ENCODE results near the gene PPP6R2. TPM values are rescaled to one million over a fixed set of nuclear protein-coding genes. Genes with fewer than 3 reads are reported as not detected.

Gene PPP6R2
- total and polyA plus RNA-seq, 2 of the 4 experiments (the other 2 are of a cell fraction): 49.2 to 51.6 TPM

DNA sequence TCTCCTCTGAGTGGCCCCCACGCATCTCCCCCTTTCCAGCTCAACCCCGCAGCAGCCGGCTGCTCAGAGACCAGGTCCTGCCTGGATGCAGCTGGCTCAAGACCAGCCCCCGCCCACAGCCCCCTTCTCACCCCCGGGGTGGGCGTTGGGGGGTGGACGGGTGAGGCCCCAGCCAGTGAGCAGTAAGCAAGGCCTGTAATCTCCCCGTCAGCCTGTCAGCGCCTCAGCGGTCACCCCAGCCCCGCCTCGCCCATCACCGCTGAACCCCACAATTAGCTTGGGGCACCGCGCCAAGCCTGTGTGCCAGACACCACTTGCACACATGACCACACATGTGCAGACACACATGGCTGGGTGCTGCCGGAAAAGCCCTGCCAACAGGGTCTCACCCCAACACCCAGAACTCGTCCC is 41.5 kb upstream of the PPP6R2 start:
- Histone ChIP-seq H2AK9ac (replicated peaks; ENCODE audit: low read depth, low read length, poor library complexity) (peak overlapping the region; percentile 87), H3K27ac (ENCODE audit: insufficient read depth, low read length) (peak overlapping the region; percentile 64), H3K23ac (ENCODE audit: low read depth, low read length) (peak overlapping the region; percentile 61; the same call in 1 of the 2 replicates), H4K20me1 (ENCODE audit: insufficient read depth, low read length) (peaks cover 88% of the 10 kb centered on the region), H3K36me3 (ENCODE audit: control insufficient read depth, insufficient read depth, low read length) (peaks cover 24% of the 10 kb centered on the region; the same call in 1 of the 2 replicates), H3K9ac (ENCODE audit: low read depth, low read length) (0 out of 2 replicates have a peak overlapping the region, but pooled peaks have one; percentile 22), H2BK120ac (ENCODE audit: low read depth, low read length) (no peak overlapping the region), H2AFZ (replicated peaks; ENCODE audit: low read length, poor library complexity) (peak overlapping the region; percentile 18), H2AK5ac (ENCODE audit: low read depth, low read length) (peak overlapping the region; percentile 75), H2BK5ac (ENCODE audit: low read depth, low read length, poor library complexity, severe bottlenecking) (peak overlapping the region; percentile 77), H4K5ac (ENCODE audit: low read depth, low read length) (no peak overlapping the region), H2BK15ac (ENCODE audit: low read depth, low read length) (no peak overlapping the region), H3K9me3 (ENCODE audit: control insufficient read depth, insufficient read depth, low read length) (no peaks in the 10 kb centered on the region), H3K4ac (ENCODE audit: low read depth, low read length) (peak overlapping the region; percentile 59), H3K4me2 (ENCODE audit: low read depth, low read length) (peak overlapping the region; percentile 23; the same call in 1 of the 2 replicates), H3K4me3 (ENCODE audit: insufficient read depth, low read depth, low read length) (no peak overlapping the region), H3K14ac (replicated peaks; ENCODE audit: low read depth, low read length) (peak overlapping the region; percentile 52), H2BK20ac (ENCODE audit: low read depth, low read length) (no peak overlapping the region; the same call in 1 of the 2 replicates), H4K8ac (ENCODE audit: low read depth in 2 of 2, low read length in 2 of 2) (peak overlapping the region in 1 of 2 experiments; percentile 56; a peak in 1 of 4 replicates), H3K27me3 (ENCODE audit: control insufficient read depth, insufficient read depth, low read length) (no peaks in the 10 kb centered on the region), H3K79me1 (ENCODE audit: low read depth in 1 of 2, low read length in 2 of 2) (peaks cover 0 to 52% of the 10 kb centered on the region in 2 experiments; a peak in 2 of 4 replicates), H3K56ac (ENCODE audit: extremely low read depth, insufficient read depth, low read length) (no peak overlapping the region), H4K91ac (ENCODE audit: insufficient read depth, low read depth, low read length) (no peak overlapping the region), H3K4me1 (ENCODE audit: control insufficient read depth, insufficient read depth, low read length) (peaks cover 74% of the 10 kb centered on the region), H3K9me1 (ENCODE audit: insufficient read depth, low read length) (peaks cover 16% of the 10 kb centered on the region), H3K18ac (ENCODE audit: low read depth, low read length) (no peak overlapping the region)
- ATAC-seq (ENCODE audit: low read depth) (no peak), DNase-seq (no peak)
- no CpG with 5 or more reads among the region's 17 CpGs for WGBS, 2 experiments (ENCODE audit: extremely low coverage in 2 of 2, insufficient read length in 1 of 2)
- ChIA-PET CTCF (no interaction called here), POLR2A (ENCODE audit: unreplicated experiment) (no interaction called here)
- dilution Hi-C loops (cut with HindIII; ENCODE audit: low sequenced_read_pairs, unreplicated experiment) (no loop called here), in situ Hi-C loops (cut with MboI; ENCODE audit: low sequenced_read_pairs) (no loop called here), intact Hi-C loops (cut with micrococcal nuclease) (no loop called here)
- TF ChIP-seq MAFK (IDR thresholded peaks at IDR 0.05; ENCODE audit: low read depth, low read length): no peak
- TF ChIP-seq RAD21 (IDR thresholded peaks at IDR 0.05; ENCODE audit: low read length): no peak
- no peak for TF ChIP-seq CEBPB (IDR thresholded peaks at IDR 0.05; ENCODE audit: low read depth, low read length)
- TF ChIP-seq, protein P1, sequence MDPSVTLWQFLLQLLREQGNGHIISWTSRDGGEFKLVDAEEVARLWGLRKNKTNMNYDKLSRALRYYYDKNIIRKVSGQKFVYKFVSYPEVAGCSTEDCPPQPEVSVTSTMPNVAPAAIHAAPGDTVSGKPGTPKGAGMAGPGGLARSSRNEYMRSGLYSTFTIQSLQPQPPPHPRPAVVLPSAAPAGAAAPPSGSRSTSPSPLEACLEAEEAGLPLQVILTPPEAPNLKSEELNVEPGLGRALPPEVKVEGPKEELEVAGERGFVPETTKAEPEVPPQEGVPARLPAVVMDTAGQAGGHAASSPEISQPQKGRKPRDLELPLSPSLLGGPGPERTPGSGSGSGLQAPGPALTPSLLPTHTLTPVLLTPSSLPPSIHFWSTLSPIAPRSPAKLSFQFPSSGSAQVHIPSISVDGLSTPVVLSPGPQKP (IDR thresholded peaks at IDR 0.05; ENCODE audit: borderline replicate concordance, low read depth, low read length): no peak
- no peak for TF ChIP-seq BHLHE40 (IDR thresholded peaks at IDR 0.05; ENCODE audit: low read depth, low read length)
- TF ChIP-seq MAZ (IDR thresholded peaks at IDR 0.05; ENCODE audit: borderline replicate concordance, low read depth, low read length): no peak
- TF ChIP-seq MXI1 (IDR thresholded peaks at IDR 0.05; ENCODE audit: borderline replicate concordance, low read depth, low read length): no peak
- TF ChIP-seq, protein P2, sequence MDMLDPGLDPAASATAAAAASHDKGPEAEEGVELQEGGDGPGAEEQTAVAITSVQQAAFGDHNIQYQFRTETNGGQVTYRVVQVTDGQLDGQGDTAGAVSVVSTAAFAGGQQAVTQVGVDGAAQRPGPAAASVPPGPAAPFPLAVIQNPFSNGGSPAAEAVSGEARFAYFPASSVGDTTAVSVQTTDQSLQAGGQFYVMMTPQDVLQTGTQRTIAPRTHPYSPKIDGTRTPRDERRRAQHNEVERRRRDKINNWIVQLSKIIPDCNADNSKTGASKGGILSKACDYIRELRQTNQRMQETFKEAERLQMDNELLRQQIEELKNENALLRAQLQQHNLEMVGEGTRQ (IDR thresholded peaks at IDR 0.05; ENCODE audit: low read depth, low read length): no peak
- TF ChIP-seq, protein P3, sequence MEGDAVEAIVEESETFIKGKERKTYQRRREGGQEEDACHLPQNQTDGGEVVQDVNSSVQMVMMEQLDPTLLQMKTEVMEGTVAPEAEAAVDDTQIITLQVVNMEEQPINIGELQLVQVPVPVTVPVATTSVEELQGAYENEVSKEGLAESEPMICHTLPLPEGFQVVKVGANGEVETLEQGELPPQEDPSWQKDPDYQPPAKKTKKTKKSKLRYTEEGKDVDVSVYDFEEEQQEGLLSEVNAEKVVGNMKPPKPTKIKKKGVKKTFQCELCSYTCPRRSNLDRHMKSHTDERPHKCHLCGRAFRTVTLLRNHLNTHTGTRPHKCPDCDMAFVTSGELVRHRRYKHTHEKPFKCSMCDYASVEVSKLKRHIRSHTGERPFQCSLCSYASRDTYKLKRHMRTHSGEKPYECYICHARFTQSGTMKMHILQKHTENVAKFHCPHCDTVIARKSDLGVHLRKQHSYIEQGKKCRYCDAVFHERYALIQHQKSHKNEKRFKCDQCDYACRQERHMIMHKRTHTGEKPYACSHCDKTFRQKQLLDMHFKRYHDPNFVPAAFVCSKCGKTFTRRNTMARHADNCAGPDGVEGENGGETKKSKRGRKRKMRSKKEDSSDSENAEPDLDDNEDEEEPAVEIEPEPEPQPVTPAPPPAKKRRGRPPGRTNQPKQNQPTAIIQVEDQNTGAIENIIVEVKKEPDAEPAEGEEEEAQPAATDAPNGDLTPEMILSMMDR (conservative IDR thresholded peaks at IDR 0.05; ENCODE audit: low read depth, low read length): no peak
- TF ChIP-seq FOS (IDR thresholded peaks at IDR 0.05; ENCODE audit: low read depth, low read length): no peak
- no peak for TF ChIP-seq RCOR1 (IDR thresholded peaks at IDR 0.05; ENCODE audit: insufficient replicate concordance, low read length)
- no peak for TF ChIP-seq NFE2L2 (IDR thresholded peaks at IDR 0.05; ENCODE audit: low read depth, low read length)
- TF ChIP-seq POLR2A (IDR thresholded peaks at IDR 0.05; ENCODE audit: low read depth, low read length): no peak
- no peak for TF ChIP-seq RFX5 (IDR thresholded peaks at IDR 0.05; ENCODE audit: low read depth, low read length)
- no peak for TF ChIP-seq SMC3 (IDR thresholded peaks at IDR 0.05; ENCODE audit: low read depth, low read length)
- TF ChIP-seq CHD1 (IDR thresholded peaks at IDR 0.05; ENCODE audit: low read depth, low read length): no peak
- no TSS peak for BruUV-seq (replicated peaks)
